ENCODE data around the gene HOXB2. TPM values are rescaled to one million over a fixed set of nuclear protein-coding genes. Genes with fewer than 3 reads are reported as not detected.

HOXB2 gene
- total RNA-seq, 1 donor from 2014 or later: not detected

- DNase-seq (ENCODE audit: low spot score in 2 of 2): no peak
- FAIRE-seq: no peak
These were observed 22.9 kb upstream of the HOXB2 start for GRCh38 chr17:48567646-48568354.

DNA sequence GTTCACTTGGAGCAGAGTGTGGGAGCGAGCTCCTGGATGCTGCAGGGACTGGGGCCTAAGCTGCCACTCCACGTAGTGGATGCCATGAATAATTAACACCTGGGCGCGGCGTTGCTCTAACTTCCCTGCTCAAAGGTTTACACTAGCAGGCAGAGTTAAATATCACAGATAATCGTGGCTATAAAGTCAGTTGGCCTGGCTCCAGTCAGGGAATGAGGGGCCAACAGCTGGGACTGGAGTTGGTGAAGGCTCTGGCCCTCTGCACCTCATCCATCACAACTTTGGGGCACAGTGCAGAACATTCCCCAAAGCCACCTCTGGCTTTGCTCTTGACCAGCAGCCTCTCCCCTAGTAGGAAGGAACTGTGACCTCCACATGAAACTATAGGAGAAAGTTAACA is 22.3 kb upstream of the HOXB2 start:
- DNase-seq (ENCODE audit: low spot score in 2 of 2) (no peak), FAIRE-seq (no peak)

- no peak for FAIRE-seq
These were observed 21.8 kb upstream of the HOXB2 start for GRCh38 chr17:48566717-48567116.

GRCh38 chr17:48565925-48566710 is 21.2 kb upstream of the HOXB2 start:
- FAIRE-seq: no peak

More at GRCh38 chr17:48566717-48567116, 21.8 kb upstream of the HOXB2 start:
- DNase-seq (ENCODE audit: low spot score in 2 of 2): no peak

DNA sequence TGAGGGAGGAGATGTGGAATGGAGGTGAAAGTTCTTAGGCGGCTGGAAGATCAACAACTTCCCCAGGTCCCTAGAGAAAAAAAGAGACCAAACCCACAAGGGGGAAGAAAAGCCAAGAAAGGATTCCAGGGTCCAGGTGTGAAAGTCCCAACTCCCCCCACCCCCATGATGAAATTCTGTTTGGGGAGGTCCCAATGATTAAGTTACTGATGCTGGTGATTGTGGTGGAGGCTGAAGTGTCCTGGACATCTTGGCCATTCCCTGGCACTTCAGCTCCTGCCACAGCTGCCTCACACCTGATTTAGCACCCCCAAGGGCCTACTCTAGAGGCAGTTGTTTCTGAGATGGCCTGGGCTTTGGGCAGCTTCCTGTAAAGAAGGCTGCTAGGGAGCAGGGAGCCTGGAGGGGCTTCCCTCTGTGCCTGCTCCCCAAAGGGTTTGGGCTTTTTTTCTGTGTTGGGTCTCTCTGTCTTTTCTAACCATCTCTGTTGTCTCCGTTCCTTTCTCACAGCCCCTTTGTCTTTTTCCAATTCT is 20.2 kb upstream of the HOXB2 start:
- FAIRE-seq: no peak
- DNase-seq (ENCODE audit: low spot score in 2 of 2): no peak

More at GRCh38 chr17:48565925-48566710, 21.2 kb upstream of the HOXB2 start:
- DNase-seq (ENCODE audit: low spot score in 2 of 2): no peak

DNA sequence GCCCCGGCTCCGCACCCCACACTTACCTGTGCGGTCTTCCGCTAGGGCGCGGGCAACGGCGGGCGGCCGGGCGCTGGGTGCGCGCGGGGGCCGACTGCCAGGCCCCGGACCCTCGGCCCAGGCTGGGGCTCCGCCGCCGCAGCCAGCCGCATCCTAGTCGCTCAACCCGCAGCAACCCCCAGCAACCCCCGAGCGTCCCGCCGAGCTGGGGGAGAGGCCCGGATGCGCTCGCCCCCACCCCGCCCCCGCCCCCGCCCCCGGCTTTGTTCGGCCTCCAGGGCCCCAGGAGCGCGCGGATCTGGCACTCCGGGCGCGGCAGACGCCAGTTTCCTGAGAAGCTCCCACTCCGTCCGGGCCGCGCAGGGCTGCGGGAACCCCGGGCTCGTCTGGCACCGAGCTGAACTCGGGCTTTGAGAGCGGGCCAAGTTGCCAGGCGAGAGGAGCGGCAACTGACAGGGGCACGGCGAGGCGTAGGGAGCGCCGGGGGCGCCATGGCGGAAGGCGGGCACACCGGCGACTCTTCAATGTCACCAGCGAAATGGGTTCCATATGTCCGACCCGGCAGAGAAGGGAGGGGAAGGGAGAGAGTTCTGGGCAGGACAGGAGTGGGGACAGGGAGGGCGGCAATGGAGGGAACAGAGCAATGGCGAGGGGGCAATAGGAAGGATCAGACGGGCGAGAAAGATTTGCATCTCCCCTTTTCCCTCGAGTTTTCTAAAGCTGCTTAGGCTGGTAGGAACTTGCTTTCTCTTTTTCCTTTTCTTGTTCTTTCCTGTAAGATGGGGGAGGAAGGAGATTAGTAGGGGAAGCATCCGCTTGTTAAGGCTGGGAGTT is 19.5 kb upstream of the HOXB2 start:
- DNase-seq (ENCODE audit: low spot score in 2 of 2) (no peak), FAIRE-seq (no peak)

- FAIRE-seq (no peak), DNase-seq (ENCODE audit: low spot score in 2 of 2) (no peak)
These were observed 18.9 kb upstream of the HOXB2 start for GRCh38 chr17:48563867-48564187.

- no peak for FAIRE-seq
These were observed 18.5 kb upstream of the HOXB2 start for GRCh38 chr17:48563385-48563838.

DNA sequence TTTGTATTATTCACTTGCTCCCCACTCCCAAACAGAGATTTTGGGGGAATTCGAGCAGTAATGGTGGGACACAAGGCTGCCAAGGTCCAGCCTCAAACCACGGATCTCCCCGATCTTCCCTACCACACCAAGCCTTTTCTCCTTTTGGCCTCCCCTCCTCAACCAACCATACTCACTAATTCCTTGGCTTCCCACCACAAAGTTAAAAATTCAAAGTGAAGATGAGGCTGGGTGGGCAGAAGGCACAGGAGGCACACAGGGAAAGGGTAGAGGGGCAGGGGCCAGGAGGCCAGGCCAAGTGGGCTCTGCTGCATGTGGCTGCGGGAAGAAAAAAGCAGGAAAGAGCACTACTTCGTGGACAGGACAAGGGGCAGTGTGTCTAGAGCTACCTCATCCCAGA is 18.0 kb upstream of the HOXB2 start:
- no peak for DNase-seq (ENCODE audit: low spot score in 2 of 2)
- FAIRE-seq: no peak

More at GRCh38 chr17:48563385-48563838, 18.5 kb upstream of the HOXB2 start:
- DNase-seq (ENCODE audit: low spot score in 2 of 2): no peak

GRCh38 chr17:48561884-48562810 is 17.2 kb upstream of the HOXB2 start:
- DNase-seq (ENCODE audit: low spot score in 2 of 2) (no peak), FAIRE-seq (no peak)

DNA sequence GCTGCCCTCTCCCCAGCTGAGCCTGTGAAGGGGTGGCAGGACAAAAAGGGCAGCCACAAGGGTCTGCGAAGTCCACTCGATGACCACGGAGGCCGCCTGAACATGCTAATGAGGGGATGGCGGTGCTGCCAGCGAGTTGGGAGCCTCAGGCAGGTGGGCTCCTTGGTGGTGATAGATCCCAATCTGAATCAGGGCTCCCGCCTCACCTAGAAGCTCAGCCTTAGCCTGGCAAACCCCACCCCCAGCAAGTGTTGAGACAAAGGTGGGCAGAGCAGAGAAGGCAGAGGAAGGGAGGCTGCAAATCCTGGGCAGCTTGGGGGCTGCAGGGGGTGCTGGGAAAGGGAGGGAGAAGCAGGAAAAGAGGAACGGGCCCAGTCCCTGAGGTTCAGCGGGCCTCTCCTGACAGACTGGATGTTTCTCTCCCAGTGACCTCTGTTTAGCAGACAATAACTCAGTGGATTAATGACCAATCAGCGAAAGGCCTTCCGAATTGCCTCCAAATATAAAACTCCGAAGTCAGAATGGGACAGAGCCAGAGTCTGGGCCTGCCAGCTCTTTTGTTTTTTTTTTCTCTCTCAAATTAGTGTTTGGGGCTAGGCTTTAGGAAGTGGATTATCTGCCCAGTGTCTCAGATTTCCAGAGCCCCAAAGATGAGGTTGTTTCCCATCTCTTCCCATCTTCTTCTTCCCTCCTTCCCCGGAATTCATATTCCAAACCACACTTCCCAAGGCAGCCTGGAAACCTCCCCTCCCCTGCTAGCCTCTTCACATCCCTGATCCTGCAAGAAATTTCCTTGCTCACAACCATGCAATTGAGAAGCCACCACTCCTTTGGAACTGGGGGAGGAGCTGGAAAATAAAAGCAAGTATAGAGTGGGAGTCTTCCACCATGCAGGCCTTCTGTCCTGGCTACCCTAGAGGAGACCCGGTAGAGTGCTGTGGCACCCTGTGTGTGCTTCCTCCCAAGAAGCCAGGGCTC is 15.2 kb upstream of the HOXB2 start:
- FAIRE-seq (no peak), DNase-seq (ENCODE audit: low spot score in 2 of 2) (no peak)

DNA sequence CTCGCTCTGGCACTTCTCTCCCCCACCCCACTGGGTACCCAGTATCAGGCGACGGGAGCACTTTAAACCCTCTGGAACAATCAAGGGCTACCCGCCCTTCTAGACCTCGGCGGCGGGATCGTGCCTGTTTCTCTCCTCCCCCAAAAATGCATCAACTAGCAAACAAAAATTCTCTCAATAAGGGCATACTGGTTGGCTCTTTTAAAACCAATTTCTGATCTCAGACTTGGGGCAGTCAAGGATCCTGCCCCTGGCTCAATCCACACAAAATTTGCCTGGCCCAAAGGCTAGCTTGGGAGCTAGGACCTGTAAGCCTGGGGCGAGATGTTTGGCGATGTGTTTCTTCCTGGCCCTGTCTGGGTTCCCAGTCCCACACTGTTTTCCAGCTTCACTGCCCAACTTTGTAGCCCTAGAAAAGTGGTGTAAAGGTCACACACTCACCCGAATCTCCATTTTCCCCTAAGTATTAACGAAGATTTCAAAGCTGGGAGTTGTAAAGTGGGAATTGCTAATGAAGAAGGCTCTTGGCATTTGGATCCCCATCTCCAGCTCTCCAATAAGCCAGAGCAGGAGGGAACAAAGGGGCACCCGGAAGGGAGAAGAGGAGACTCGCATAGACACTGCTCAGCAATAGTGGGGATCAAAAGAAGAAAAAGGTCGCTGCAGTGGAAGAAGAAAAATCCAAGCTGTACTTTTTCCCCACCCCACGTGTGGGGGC is 14.4 kb upstream of the HOXB2 start:
- no peak for FAIRE-seq

GRCh38 chr17:48558831-48559121 is 13.9 kb upstream of the HOXB2 start:
- FAIRE-seq (no peak), DNase-seq (ENCODE audit: low spot score in 2 of 2) (no peak)

More for the DNA sequence above, 14.4 kb upstream of the HOXB2 start:
- no peak for DNase-seq (ENCODE audit: low spot score in 2 of 2)

DNA sequence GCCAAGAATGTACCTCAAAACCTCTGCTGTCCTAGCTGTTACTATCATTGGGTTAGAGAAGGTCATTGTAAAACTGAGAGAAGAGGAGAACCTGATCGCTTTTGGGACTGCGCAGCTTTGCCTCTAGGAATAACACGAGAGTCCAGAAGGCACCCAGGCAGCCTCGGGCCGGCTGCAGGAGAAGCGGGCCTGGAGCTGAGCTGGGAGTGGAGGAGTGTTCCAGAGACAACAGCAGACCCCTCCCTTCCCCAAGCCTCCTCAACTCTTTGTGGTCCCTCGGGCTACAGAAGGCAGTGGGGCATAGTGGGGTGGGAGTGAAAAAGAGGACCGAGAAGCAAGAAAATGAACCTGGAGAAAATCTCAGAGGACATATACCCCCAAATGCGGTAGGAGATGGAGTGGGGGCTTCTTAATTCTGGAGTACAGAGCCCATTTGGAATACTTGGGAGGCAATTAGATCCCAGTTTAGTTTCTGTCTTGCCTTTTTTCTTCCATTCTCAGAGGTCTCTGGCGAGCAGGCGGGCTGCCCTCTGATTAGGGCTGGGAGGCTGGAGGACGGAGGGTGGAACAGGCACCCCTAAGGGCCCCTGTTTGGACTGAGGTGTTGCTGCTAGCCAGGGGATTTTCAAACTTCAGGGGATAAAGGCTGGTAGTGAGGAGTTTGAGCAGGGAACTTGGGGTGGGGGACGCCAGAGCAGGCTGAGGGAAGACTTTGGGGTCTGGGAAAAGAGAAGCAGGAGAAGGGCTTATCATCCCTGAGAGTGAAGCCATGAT is 13.3 kb upstream of the HOXB2 start:
- DNase-seq (ENCODE audit: low spot score in 2 of 2) (no peak), FAIRE-seq (no peak)

DNA sequence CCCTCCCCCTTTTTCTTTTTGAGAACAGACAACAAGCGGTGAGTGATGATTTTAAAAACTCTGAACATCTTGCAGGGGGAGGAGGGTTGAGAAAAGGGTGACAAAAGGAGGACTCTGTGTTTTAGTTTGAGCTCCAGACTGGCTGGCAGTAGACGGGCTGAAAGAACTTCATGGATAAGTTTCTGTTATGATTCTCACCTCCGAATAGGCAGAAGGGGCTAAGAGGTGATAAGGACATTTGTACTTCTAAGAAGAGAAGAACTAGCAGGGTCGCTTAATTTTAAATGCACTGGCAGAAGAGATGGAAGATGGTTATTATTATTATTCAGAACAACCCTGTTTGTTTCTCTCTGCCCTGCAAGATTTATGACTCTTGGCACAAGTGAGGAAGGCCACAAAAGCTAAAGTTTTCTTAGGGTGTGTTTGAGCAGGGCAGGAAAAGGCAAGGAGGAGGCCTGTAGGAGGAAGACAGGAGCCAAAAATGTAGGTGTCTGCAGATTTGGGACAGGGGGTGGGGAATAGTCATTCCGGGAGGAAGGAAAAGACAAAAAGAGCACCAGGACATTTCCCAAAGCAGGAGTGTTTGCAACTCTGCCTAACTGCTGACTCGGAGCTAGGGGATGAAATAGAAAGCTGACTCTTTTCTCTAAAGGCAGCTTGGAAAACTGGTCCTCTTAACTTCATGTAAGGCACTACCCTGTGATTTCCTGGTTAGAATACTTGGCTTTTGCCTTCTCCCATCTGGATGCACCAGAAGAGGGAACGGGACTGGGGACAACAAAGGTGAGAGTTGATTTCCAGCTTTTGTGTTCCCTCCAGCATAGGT is 11.9 kb upstream of the HOXB2 start:
- no peak for FAIRE-seq
- DNase-seq (ENCODE audit: low spot score in 2 of 2): no peak

GRCh38 chr17:48556229-48556575 is 11.3 kb upstream of the HOXB2 start:
- FAIRE-seq (no peak), DNase-seq (ENCODE audit: low spot score in 2 of 2) (no peak)
